ENCODE measurements around the gene MACC1.
"Not testable (repeated sequence)": the region's sequence is repeated elsewhere in the genome, so short reads cannot be mapped to it uniquely, and the experiment has no call there.

MACC1 gene

DNA sequence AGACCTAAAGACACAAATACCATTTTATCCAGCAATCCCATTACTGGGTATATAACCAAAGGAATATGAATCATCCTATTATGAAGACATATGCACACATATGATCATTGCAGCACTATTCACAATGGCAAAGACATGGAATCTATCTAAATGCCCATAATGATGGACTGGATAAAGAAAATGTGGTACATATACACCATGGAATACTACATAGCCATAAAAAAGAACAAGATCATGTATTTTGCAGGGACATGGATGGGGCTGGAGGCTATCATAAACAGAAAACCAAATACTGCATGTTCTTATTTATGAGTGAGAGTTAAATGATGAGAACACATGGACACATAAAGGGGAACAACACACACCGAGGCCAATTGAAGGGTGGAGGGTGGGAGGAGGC, 3.8 kb downstream of the MACC1 start:
- Histone ChIP-seq H3K9ac (ENCODE audit: low read length) (no peak overlapping the region), H3K4me2 (ENCODE audit: low read length) (no peak overlapping the region), H3K27me3 (ENCODE audit: insufficient read depth, low read length) (no peaks in the 10 kb centered on the region), H4K20me1 (ENCODE audit: insufficient read depth, low read length) (no peaks in the 10 kb centered on the region), H3K27ac (ENCODE audit: low read depth, low read length, poor library complexity, severe bottlenecking) (no peak overlapping the region), H3F3A (ENCODE audit: insufficient read depth, low read length) (peaks cover 7% of the 10 kb centered on the region; the same call in 1 of the 2 replicates), H2AFZ (ENCODE audit: low read length) (no peak overlapping the region), H3K9me2 (ENCODE audit: low read depth, low read length) (no peaks in the 10 kb centered on the region), H3K4me3 (ENCODE audit: low read depth, low read length, poor library complexity, severe bottlenecking) (no peak overlapping the region), H3K36me3 (ENCODE audit: insufficient read depth, low read length) (peaks cover 53% of the 10 kb centered on the region), H3K9me3 (ENCODE audit: low read length) (peaks cover 13% of the 10 kb centered on the region), H3K4me1 (ENCODE audit: insufficient read depth, low read length, severe bottlenecking) (peaks cover 34% of the 10 kb centered on the region), H3K79me2 (ENCODE audit: insufficient read depth, low read length) (peaks cover 71% of the 10 kb centered on the region)
- TF ChIP-seq EZH2 (IDR thresholded peaks at IDR 0.05; ENCODE audit: borderline replicate concordance, low read length) = no peak
- TF ChIP-seq, protein P1, sequence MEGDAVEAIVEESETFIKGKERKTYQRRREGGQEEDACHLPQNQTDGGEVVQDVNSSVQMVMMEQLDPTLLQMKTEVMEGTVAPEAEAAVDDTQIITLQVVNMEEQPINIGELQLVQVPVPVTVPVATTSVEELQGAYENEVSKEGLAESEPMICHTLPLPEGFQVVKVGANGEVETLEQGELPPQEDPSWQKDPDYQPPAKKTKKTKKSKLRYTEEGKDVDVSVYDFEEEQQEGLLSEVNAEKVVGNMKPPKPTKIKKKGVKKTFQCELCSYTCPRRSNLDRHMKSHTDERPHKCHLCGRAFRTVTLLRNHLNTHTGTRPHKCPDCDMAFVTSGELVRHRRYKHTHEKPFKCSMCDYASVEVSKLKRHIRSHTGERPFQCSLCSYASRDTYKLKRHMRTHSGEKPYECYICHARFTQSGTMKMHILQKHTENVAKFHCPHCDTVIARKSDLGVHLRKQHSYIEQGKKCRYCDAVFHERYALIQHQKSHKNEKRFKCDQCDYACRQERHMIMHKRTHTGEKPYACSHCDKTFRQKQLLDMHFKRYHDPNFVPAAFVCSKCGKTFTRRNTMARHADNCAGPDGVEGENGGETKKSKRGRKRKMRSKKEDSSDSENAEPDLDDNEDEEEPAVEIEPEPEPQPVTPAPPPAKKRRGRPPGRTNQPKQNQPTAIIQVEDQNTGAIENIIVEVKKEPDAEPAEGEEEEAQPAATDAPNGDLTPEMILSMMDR (IDR thresholded peaks at IDR 0.05; ENCODE audit: low read length) = no peak

DNA sequence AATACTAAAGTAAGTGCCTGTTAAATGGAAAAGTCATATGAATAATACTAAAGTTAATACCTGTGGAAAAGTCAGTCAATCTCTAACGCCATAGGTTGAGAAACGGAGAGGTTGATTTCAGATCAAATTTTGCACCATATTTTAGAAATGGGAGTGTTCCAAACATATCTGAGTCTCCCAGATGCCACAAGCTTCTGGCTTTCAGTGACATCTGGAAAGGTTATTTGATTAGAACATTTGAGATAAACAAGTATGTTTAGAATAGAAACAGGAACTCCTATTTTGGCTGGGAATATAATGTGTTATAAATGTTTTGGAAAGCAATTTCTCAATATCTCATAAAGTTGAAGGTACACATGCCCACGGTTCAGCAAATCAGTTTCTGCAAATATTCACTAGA, 5.8 kb downstream of the MACC1 start:
- H3K9me2 ChIP-seq (ENCODE audit: low read depth, low read length) = no peaks in the 10 kb centered on the region
- H4K20me1 ChIP-seq (ENCODE audit: insufficient read depth, low read length) = no peaks in the 10 kb centered on the region
- peaks cover 67% of the 10 kb centered on the region for H3K36me3 ChIP-seq (ENCODE audit: insufficient read depth, low read length)
- H3K9me3 ChIP-seq (ENCODE audit: low read length) = peaks cover 17% of the 10 kb centered on the region
- H3F3A ChIP-seq (ENCODE audit: insufficient read depth, low read length) = no peaks in the 10 kb centered on the region
- no peak overlapping the region for H3K27ac ChIP-seq (ENCODE audit: low read depth, low read length, poor library complexity, severe bottlenecking)
- no peak overlapping the region for H3K4me2 ChIP-seq (ENCODE audit: low read length)
- peaks cover 70% of the 10 kb centered on the region for H3K79me2 ChIP-seq (ENCODE audit: insufficient read depth, low read length)
- H3K4me3 ChIP-seq (ENCODE audit: low read depth, low read length, poor library complexity, severe bottlenecking) = no peak overlapping the region
- H3K27me3 ChIP-seq (ENCODE audit: insufficient read depth, low read length) = no peaks in the 10 kb centered on the region
- H2AFZ ChIP-seq (ENCODE audit: low read length) = no peak overlapping the region
- no peak overlapping the region for H3K9ac ChIP-seq (ENCODE audit: low read length)
- peaks cover 14% of the 10 kb centered on the region for H3K4me1 ChIP-seq (ENCODE audit: insufficient read depth, low read length, severe bottlenecking)
- TF ChIP-seq, protein P1 (IDR thresholded peaks at IDR 0.05; ENCODE audit: low read length) = no peak
- TF ChIP-seq EZH2 (IDR thresholded peaks at IDR 0.05; ENCODE audit: borderline replicate concordance, low read length) = no peak

DNA sequence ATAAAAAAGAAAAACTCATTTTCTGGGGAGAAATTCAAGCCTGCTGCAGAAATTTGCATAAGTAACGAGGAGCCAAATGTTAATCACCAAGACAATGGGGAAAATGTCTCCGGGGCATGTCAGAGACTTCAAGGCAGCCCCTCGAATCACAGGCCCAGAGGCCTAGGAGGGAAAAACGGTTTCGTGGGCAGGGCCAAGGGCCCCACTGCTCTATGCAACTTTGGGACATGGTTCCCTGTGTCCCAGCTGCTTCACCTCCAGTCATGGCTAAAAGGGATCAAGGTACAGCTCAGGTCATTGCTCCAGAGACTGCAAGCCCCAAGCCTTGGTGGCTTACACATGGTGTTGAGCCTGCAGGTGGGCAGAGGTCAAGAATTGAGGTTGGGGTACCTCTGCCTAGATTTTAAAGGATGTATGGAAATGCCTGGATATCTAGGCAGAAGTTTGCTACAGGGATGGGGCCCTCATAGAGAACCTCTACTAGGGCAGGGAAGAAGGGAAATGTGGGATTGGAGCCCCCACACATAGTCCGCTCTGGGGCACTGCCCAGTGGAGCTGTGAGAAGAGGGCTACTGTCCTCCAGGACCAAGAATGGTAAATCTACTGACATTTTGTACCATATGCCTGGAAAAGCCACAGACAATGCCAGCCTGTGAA, 8.4 kb downstream of the MACC1 start:
- TF ChIP-seq, protein P1 (IDR thresholded peaks at IDR 0.05; ENCODE audit: low read length) = no peak
- Histone ChIP-seq H3K4me1 (ENCODE audit: insufficient read depth, low read length, severe bottlenecking) (no peaks in the 10 kb centered on the region), H3K27ac (ENCODE audit: low read depth, low read length, poor library complexity, severe bottlenecking) (no peak overlapping the region), H3K9me3 (ENCODE audit: low read length) (peaks cover 17% of the 10 kb centered on the region), H3K4me3 (ENCODE audit: low read depth, low read length, poor library complexity, severe bottlenecking) (no peak overlapping the region), H3K27me3 (ENCODE audit: insufficient read depth, low read length) (no peaks in the 10 kb centered on the region), H3K9ac (ENCODE audit: low read length) (no peak overlapping the region), H3K4me2 (ENCODE audit: low read length) (no peak overlapping the region), H3F3A (ENCODE audit: insufficient read depth, low read length) (no peaks in the 10 kb centered on the region), H3K79me2 (ENCODE audit: insufficient read depth, low read length) (peaks cover 54% of the 10 kb centered on the region), H3K9me2 (ENCODE audit: low read depth, low read length) (no peaks in the 10 kb centered on the region), H2AFZ (ENCODE audit: low read length) (no peak overlapping the region), H4K20me1 (ENCODE audit: insufficient read depth, low read length) (no peaks in the 10 kb centered on the region), H3K36me3 (ENCODE audit: insufficient read depth, low read length) (peaks cover 76% of the 10 kb centered on the region)

DNA sequence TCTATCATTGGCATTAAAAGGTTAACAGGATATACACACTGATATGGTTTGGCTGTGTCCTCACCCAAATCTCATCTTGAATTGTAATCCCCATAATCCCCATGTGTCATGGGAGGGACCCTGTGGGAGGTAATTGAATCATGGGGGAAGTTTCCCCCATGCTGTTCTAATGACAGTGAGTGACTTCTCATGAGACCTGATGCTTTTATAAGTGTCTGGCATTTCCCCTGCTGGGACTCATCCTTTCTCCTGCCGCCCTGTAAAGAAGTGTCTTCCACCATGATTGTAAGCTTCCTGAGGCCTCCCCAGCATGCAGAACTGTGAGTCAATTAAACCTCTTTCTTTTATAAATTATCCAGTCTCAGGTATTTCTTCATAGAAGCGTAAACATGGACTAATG, 9.4 kb downstream of the MACC1 start:
- not testable (repeated sequence) for H2AFZ ChIP-seq (ENCODE audit: low read length); H3K4me3 ChIP-seq (ENCODE audit: low read depth, low read length, poor library complexity, severe bottlenecking); H3K27me3 ChIP-seq (ENCODE audit: insufficient read depth, low read length); H3K27ac ChIP-seq (ENCODE audit: low read depth, low read length, poor library complexity, severe bottlenecking); H4K20me1 ChIP-seq (ENCODE audit: insufficient read depth, low read length); H3F3A ChIP-seq (ENCODE audit: insufficient read depth, low read length); H3K4me2 ChIP-seq (ENCODE audit: low read length); H3K4me1 ChIP-seq (ENCODE audit: insufficient read depth, low read length, severe bottlenecking); H3K9me2 ChIP-seq (ENCODE audit: low read depth, low read length); H3K9ac ChIP-seq (ENCODE audit: low read length)
- Histone ChIP-seq H3K36me3 (ENCODE audit: insufficient read depth, low read length) (peaks cover 67% of the 10 kb centered on the region), H3K79me2 (ENCODE audit: insufficient read depth, low read length) (peaks cover 44% of the 10 kb centered on the region), H3K9me3 (ENCODE audit: low read length) (peaks cover 17% of the 10 kb centered on the region)

All from OCI-LY1 (cell line).